ENCODE measurements around the gene ELMO1.

The ELMO1 gene

GRCh38 chr7:36906956-36907635, 541.6 kb downstream of the ELMO1 start:
- no peak for DNase-seq (ENCODE audit: low read depth)

GRCh38 chr7:36906448-36906847, 542.2 kb downstream of the ELMO1 start:
- DNase-seq (ENCODE audit: low read depth): no peak

GRCh38 chr7:36905841-36906240, 542.8 kb downstream of the ELMO1 start:
- DNase-seq (ENCODE audit: low read depth): no peak

GRCh38 chr7:36904802-36905201, 543.9 kb downstream of the ELMO1 start:
- no peak for DNase-seq (ENCODE audit: low read depth)

DNA sequence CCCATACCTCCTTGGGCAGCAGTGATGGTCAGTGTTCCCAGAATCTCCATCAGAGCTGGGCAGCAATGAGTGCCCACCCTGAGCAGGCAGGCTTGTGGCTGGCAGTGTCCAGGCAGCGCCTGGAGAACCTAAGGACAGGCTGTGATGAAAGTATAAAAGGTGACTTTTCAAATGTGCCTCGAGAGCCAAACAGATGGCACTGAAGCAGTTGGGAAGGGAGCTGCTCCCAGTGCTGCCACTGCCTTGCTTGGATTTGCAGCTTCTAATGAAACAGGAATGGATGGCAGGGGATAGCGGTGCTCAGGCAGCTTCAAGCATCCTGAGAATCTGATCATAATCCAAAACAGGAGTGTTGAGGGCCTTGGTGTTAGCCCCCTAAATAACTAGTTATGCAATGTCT, 544.6 kb downstream of the ELMO1 start:
- DNase-seq (ENCODE audit: low read depth): no peak

DNA sequence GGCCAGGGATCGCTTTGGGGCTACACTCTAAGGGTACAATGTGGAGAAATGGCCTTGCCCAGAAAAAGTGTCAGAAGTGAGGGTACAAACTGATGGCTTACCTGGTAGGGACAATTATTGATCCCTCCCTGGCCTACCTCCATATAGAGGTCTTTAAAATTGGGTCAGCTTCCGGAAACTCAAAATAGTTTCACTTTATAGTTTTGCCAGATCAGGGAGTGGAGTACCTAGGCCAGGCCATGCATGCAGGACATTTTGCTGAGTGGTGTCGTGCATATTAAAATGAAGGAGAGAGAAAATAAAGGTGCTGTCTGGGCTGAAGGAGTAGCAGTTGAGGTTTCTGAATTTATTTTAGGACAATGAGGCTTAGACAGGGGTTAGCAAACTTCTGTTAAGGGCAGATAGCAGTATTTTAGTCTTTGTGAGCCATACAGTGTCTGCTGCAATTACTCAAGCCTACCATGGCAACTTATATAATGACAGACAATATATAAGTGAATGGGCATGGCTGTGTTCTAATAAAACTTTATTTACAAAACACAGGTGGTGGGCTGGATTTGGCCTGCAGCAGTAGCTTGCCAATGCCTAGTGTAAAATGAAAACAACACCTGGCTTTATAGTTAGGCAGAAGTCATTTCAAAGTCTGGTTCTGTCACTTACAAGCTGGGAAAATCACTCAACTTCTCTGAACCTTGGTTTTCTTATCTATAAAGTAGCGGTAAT, 547.5 kb downstream of the ELMO1 start:
- no peak for DNase-seq (ENCODE audit: low read depth)

GRCh38 chr7:36898186-36898585, 550.5 kb downstream of the ELMO1 start:
- DNase-seq (ENCODE audit: low read depth): no peak

DNA sequence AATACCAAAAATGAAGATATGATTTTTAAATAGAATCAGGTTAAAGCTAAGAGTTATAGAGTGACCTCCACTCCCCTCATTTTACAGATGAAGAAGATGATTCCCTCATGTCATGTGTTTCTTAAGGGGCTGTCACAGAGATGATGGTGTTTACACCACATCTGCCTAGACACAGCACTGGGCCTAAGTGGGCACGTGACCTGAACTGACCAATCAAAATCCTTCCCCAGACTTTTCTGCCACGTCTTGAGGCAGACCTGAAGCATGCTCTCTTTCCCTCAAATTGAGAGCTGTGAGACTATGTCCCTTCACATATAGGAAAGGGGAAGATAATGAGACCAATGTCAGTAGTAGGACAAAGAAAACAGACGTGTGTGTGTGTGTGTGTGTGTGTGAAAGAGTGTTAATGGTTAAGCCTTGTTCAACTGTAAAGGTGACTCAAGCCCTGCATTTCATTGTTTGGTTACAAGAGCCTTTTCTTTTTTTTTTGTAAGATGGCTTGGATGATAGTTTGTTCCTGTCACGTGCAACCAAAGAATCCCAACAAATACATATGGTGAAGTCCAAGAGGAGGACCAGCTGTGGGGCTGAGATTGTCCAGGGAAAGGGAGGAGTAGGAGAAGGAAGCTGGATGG, 551.6 kb downstream of the ELMO1 start:
- DNase-seq (ENCODE audit: low read depth): no peak

DNA sequence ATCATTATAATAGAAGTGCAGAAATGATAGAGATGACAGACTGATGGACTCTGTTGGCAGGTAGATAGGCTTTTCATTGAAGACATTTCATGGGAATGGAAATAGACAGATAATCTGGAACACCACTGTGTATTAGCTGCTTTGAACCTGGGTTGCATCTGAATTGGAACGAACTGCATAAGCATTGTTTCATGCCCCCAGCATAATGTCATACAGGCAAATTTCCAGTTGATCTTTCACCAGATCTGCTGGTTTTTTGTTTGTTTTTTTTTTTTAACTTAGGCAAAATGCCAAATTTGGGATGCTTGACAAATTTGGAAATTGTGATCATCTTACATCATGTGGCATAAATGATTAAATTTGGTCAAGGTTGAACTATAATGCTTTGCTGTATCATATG, 552.2 kb downstream of the ELMO1 start:
- DNase-seq (ENCODE audit: low read depth): no peak

- no peak for DNase-seq (ENCODE audit: low read depth)
Measured at GRCh38 chr7:36895192-36895591, 553.5 kb downstream of the ELMO1 start.

- no peak for DNase-seq (ENCODE audit: low read depth)
Measured at GRCh38 chr7:36894190-36894589, 554.5 kb downstream of the ELMO1 start.

DNA sequence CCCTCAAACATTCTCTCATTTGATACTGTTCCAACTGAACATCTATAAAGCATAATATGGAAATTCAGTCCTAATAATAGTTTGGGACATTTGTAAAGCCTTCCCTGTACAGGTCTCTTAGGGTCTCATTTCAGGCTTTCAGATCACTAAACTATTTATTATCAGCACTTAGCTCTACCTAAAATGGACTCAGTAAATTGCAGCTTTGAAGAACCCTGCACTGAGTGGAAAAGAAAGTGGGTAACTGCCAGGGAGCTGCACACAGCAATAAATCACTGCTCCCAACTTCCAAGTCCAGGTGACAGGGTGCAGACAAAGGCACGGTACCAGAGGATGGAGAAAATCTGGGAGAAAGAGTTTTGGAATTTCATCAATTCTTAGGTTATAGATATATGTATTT, 559.5 kb downstream of the ELMO1 start:
- DNase-seq (ENCODE audit: low read depth): no peak

- DNase-seq (ENCODE audit: low read depth): no peak
Measured at GRCh38 chr7:36887969-36888368, 560.7 kb downstream of the ELMO1 start.

GRCh38 chr7:36887233-36887632, 561.4 kb downstream of the ELMO1 start:
- DNase-seq (ENCODE audit: low read depth): no peak

DNA sequence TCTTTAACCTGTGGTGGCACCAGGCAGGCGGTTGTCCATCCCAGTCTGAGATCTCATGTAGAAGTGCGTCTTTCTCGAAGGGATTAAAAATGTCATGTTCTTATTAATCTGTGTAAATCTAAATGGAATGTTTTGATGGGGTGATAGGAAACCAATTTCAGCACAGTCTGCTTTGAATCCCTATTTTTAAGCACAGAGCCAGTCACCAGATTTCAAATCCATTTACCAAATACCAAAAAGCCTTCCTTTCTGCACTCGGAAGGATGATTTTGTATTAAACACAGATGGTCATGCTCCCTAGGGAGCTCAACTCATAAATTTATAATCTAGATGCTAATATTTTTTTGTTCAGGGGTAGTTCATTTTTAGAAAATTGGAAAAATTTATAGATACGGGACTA, 563.8 kb downstream of the ELMO1 start:
- DNase-seq (ENCODE audit: low read depth): no peak

DNA sequence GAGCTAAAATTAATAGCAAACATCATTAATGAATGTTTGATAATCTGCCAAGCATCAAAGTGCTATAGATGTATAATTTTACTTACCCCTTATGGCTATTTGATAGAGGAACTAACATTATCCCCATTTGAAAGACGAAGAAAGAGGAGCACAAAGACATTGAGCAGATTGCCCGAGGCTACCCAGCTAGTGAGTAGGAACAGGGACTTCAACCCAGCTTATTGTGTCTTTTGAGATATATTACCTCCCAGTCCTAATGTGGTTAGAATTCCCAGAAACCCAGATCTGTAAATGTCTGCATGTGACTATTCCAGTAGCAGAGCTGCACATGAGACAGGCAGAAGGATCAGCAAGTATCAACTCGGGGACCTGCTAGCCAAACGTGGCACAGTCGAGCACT, 564.3 kb downstream of the ELMO1 start:
- DNase-seq (ENCODE audit: low read depth): no peak

- DNase-seq (ENCODE audit: low read depth): no peak
Measured at GRCh38 chr7:36881233-36881874, 567.3 kb downstream of the ELMO1 start.

DNA sequence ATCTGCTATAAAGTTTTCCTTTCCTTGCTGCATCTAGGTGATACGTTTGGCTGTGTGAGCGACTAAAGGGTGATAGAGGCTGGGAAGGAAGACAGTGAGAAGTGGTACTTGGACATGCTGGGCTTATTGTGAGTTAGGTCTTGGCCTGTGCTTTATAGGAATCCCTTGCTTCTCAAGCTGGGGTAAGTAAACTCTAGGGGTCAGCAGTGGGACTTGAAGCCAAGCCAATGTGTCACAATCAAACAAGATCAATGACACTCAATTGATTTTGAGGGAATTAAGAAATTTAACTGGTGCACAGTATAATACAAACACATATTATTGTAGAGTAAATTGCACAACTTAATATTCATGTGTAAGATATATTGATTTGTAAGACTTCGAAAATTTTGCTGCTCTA, 568.6 kb downstream of the ELMO1 start:
- DNase-seq (ENCODE audit: low read depth): no peak

DNA sequence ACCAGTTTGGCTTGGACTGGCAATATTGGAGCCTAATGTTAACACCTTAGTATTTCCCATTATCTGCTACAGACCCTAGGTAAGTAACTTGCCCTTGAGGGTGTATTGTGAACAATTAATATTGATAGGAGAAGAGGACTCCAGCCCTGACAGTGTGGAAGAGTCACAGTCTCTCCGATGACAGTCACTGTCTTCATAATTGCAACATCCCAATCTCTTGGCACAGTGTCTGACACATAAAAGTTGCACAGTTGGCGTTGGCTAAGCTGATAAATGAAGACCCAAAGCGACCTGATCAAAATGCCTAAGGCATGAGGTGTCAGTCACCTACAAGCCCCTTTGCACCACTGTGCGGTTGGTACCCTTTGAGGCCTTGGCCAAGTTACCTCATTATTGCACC, 569.6 kb downstream of the ELMO1 start:
- DNase-seq (ENCODE audit: low read depth): no peak

DNA sequence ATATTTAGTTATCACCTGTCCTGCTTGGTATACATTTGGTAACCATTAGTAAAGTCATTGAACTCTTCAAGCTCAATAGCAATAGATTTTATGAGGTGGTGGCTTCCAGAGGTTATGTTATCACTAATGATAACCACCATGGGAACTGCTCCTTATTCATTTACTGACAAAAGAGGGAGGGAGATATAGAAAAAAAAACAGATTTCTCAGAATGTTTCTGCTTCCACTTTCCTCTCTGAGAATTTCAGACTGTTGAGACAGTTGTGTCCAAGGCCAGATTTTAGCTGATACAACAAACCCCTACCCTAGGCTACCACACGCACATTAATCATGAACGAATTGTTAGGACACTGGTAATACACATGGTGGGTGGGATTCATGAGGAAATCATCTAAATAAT, 570.4 kb downstream of the ELMO1 start:
- no peak for DNase-seq (ENCODE audit: low read depth)

- no peak for DNase-seq (ENCODE audit: low read depth)
Measured at GRCh38 chr7:36875794-36876193, 572.9 kb downstream of the ELMO1 start.

DNA sequence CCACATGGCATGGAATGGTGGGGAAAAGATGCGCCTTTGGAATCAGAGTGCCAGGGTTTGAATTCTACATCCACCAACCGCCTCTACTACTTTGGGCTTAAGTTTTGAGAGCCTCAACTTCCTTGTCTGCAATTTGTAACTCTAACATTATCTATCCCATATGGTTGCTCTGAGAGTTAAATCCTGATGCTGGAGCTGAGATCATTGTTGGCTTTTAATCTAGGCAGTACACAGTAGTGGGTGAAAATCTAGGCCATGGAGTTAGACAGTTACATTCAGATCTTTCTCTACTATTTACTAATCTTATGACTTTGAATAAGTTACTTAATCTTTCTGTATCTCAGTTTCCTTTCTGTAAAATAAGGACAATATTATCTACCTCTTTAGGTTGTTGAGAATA, 574.6 kb downstream of the ELMO1 start:
- DNase-seq (ENCODE audit: low read depth): no peak

GRCh38 chr7:36871863-36872262, 576.8 kb downstream of the ELMO1 start:
- DNase-seq (ENCODE audit: low read depth): no peak

Measured in GM04503 (cell line).